HG03103 (cell line): ENCODE results near the gene SUMO4.

Source experiments
- ATAC-seq: cut with Tn5 transposase; IDR thresholded peaks from one replicate; pipeline ENCODE4 v1.9.1; 2021; ENCODE audit warnings: low read depth; ENCODE audit not compliant: unreplicated experiment

Gene SUMO4

DNA sequence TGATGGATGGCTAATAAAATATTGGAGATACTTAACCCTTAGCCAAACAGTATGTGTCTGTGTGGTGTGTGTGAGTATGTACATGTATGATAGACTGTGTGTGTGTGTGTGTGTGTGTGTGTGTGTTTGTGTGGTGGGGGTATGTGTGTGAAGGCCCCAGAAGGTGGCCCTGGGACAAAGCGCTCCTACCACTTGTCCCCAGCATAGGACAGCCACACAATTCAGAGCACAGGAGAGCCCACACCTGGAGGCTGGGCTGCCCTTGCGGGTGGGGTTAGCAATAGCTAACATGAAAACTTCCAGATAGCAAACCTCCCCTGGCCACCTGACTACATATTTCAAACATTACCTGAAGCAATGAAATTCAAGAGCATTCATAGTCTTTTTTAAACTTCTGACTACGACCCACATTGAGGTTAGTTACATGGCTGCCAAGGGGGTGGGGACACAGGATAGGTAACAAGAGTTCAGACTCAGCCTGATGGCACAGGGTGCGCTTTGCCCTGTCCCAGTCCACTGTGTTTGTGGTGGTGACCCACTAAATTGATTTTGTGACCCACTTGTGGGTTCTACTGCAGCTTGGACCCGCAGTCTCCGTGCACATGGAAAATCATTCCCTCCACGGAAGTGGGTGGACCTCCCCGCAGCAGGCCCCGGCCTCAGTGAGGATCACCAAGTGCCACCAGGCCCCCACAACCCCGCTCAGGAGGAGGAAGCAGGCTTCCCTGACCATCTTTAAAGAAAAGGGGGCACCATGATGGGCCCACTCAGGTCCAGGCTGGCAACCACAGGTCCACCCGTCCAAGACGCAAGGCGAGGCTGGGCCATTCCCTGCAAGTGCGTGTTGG is 50.0 kb downstream of the SUMO4 start:
- ATAC-seq = no peak
